Measurements from ENCODE around the gene ZNF273. TPM values are rescaled to one million over a fixed set of nuclear protein-coding genes. Genes with fewer than 3 reads are reported as not detected.

The ZNF273 gene
- total RNA-seq, 5 donors from 2014 or later (not counting 1 experiment from before 2014, with no cell fraction given) = 5.9 to 9.0 (median 7.4) TPM

GRCh38 chr7:64965594-64965993 lies 62.5 kb downstream of the ZNF273 start:
- CTCF ChIA-PET = no interaction called here
- POLR2A ChIA-PET = interaction anchor here in 1 of 2 donors (0.6 kb wide), 1 partner anchor 911 kb away, joined by 3 read pairs; no protein-coding TSS in a partner anchor
- H3K27me3 ChIP-seq (replicated peaks in 1 of 2; ENCODE audit: control insufficient read depth in 2 of 2, extremely low read depth in 1 of 2, insufficient read depth in 2 of 2, low read length in 1 of 2) = no peaks in the 10 kb centered on the region
- Mint-ChIP-seq H3K4me3 (no peak overlapping the region), H3K9me3 (peaks cover 7 to 39% (median 17%) of the 10 kb centered on the region in 3 donors), H3K36me3 (peaks cover 4% of the 10 kb centered on the region), H3K27me3 (peaks cover 0 to 18% of the 10 kb centered on the region in 2 donors), H3K4me1 (no peaks in the 10 kb centered on the region), H3K27ac (no peak overlapping the region)
- DNase-seq (no peak), ATAC-seq (replicated peaks in 1 of 4) (no peak)
- H3K27ac ChIP-seq (ENCODE audit: low read length) = no peak overlapping the region
- peaks cover 2% of the 10 kb centered on the region for H3K9me3 ChIP-seq
- H3K4me3 ChIP-seq (ENCODE audit: control insufficient read depth in 1 of 2, extremely low read depth in 1 of 2, low read length in 1 of 2) = no peak overlapping the region
- H3K36me3 ChIP-seq (ENCODE audit: control insufficient read depth in 2 of 2, extremely low read depth in 1 of 2, insufficient read depth in 1 of 2, low read length in 1 of 2) = no peaks in the 10 kb centered on the region
- no peaks in the 10 kb centered on the region for H3K4me1 ChIP-seq (ENCODE audit: control insufficient read depth in 1 of 2, extremely low read depth in 1 of 2, insufficient read depth in 2 of 2, low read length in 2 of 2)

- Mint-ChIP-seq H3K4me3 (no peak overlapping the region), H3K4me1 (no peaks in the 10 kb centered on the region), H3K9me3 (peaks cover 10 to 77% (median 58%) of the 10 kb centered on the region in 3 donors), H3K27me3 (no peaks in the 10 kb centered on the region), H3K36me3 (peaks cover 58% of the 10 kb centered on the region), H3K27ac (no peak overlapping the region)
- Histone ChIP-seq H3K36me3 (ENCODE audit: control insufficient read depth in 2 of 2, extremely low read depth in 1 of 2, insufficient read depth in 1 of 2, low read length in 1 of 2) (peaks cover 0 to 15% of the 10 kb centered on the region in 2 donors), H3K27ac (ENCODE audit: low read length) (no peak overlapping the region), H3K4me1 (ENCODE audit: control insufficient read depth in 1 of 2, extremely low read depth in 1 of 2, insufficient read depth in 2 of 2, low read length in 2 of 2) (no peaks in the 10 kb centered on the region), H3K9me3 (peaks cover 16% of the 10 kb centered on the region), H3K4me3 (ENCODE audit: control insufficient read depth in 1 of 2, extremely low read depth in 1 of 2, low read length in 1 of 2) (no peak overlapping the region), H3K27me3 (replicated peaks in 1 of 2; ENCODE audit: control insufficient read depth in 2 of 2, extremely low read depth in 1 of 2, insufficient read depth in 2 of 2, low read length in 1 of 2) (no peaks in the 10 kb centered on the region)
- POLR2A ChIA-PET = no interaction called here
- WGBS (ENCODE audit: insufficient coverage) = no CpG with 5 or more reads among the region's 5 CpGs
- ATAC-seq (replicated peaks in 1 of 4) (no peak), DNase-seq (no peak)
- CTCF ChIA-PET = interaction anchor here in 1 of 2 donors (0.6 kb wide), 1 partner anchor 81 kb away, joined by 4 read pairs; no protein-coding TSS in a partner anchor
These were observed 75.6 kb downstream of the ZNF273 start for GRCh38 chr7:64978497-64979203.

Other genes with a start within 250 kb of the ZNF273 start
- gene ZNF107, start 237.1 kb upstream of the ZNF273 start, total RNA-seq = 10 to 100 TPM; 15.1 to 22.6 (median 21.2) TPM
- 10 to 100 TPM in 4 of 5 donors, 1 to 10 TPM in 1; 9.3 to 13.4 (median 11.1) TPM for gene ZNF138, start 108.8 kb upstream of the ZNF273 start, total RNA-seq
- 1 to 10 TPM; 1.0 to 3.8 (median 2.7) TPM for gene ZNF117, start 87.8 kb downstream of the ZNF273 start, total RNA-seq
- 10 to 100 TPM in 3 of 5 donors, 1 to 10 TPM in 2; 9.5 to 15.9 (median 12.0) TPM for gene ERV3-1, start 103.4 kb downstream of the ZNF273 start, total RNA-seq

All from T-cell (primary cell).